GM21825 (cell line): ENCODE measurements around the gene MPP2.
A peak's percentile ranks its signal among the peaks of the same experiment; 100 is the strongest.
"Not testable (repeated sequence)": the region's sequence is repeated elsewhere in the genome, so short reads cannot be mapped to it uniquely, and the experiment has no call there.

ENCODE experiments used
- ATAC-seq: cut with Tn5 transposase; IDR thresholded peaks from one replicate; pipeline ENCODE4 v1.9.1; 2021; ENCODE audit warnings: mild to moderate bottlenecking, moderate library complexity; ENCODE audit not compliant: unreplicated experiment

The MPP2 gene

DNA sequence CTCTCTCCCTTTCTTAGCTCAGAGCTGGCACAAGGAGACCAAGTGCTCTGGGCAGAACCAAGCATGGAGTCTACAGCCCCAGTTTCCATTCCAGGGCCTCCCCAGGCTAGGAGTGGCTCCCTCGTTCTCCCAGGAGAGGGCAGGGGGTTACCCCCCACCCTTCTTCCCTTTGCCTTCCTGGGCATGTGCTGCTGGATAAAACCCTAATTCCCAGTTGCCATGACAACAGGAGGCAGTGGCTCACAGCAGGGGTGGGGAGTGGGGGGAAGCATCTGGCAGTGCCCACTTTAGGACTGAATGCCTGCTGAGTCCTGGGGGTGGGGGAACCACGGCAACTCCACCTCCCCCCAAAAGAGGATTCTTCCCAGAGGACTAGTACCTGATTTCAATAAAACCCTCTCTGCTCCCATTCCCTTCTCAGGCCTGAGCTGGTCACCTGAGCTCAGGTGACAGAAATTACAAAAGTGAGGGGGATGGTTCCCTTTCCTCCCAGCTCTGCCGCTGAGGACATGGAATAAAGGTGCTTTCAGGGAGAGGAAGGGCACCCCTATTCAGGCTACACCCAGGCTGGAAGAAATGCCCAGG is 1.8 kb downstream of the MPP2 start:
- ATAC-seq = no peak

DNA sequence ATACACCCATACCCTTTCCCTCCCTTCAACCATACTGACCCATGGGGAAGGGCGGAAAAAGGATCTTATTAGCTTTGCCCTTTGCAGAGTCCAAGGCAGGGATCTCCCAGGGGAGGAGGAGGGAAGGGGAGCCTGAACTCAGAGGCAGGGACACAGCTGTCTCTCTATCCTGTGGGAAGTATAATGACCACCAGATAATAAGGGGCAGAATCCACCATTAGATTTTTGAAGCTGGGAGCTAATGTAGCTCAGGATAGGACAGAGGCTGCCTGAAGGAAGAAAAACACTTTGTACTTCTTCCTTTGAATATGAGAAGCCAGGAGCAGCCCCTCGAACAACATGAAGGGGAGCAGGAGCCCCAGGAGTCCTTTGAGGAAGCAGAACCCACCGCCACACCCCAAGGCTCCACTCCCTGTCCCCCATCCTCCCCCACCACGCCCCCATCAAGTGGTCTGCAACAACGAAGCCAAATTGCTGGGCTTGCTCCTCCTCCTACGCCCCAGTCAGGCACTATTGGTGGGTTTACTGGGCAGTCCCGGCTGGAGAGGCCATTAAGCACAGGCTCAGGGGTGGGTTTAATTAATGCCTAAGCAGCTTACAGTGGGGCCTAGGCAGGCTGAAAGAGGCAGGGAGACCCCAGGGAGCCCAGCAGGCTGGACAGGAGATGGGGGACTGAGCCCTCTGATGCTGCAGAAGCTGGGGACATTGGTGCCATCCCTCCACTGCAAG is 5.3 kb downstream of the MPP2 start:
- no peak for ATAC-seq

DNA sequence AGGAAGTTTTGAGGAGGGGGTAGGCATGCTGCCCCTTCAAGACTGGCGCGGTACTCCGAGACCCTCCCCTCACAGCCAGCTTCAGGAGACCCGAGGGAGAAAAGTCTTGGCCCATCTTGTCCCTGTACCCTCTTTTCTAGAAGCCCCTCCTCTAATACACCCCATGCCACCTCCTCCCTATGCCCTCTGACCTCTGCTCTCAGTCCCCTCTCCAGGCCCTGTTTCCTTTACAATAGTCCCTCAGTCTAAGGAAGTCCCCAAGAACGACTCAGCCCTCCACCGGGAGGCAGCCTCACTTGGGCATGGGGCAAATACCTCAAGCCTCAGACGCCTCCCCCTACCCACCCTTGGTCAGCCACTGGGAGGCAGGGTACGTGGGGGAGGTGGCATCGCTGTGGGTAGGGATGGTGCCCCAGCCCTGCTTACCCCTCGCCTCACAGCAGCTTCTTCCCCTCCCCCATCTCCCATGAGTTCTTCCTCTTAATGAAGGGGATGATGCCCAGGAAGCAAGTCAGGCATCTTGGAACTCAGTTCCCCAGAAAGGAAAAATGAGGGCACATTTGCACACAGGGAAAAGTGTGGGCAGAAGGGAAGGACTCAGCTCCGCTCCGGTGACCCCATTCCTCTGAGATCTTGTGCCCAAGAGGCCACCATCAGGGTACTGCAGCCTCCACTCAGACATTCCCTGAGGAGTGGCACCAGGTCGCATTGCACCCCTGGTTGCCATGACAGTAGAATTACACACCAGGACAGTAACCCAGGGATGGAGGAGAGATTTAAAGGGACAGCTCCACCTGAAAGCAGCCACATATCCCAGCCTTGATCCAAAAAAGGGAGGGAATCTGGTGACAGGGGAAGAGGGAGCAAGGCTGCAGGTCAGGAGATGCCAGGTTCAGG is 6.2 kb downstream of the MPP2 start:
- ATAC-seq = no peak

DNA sequence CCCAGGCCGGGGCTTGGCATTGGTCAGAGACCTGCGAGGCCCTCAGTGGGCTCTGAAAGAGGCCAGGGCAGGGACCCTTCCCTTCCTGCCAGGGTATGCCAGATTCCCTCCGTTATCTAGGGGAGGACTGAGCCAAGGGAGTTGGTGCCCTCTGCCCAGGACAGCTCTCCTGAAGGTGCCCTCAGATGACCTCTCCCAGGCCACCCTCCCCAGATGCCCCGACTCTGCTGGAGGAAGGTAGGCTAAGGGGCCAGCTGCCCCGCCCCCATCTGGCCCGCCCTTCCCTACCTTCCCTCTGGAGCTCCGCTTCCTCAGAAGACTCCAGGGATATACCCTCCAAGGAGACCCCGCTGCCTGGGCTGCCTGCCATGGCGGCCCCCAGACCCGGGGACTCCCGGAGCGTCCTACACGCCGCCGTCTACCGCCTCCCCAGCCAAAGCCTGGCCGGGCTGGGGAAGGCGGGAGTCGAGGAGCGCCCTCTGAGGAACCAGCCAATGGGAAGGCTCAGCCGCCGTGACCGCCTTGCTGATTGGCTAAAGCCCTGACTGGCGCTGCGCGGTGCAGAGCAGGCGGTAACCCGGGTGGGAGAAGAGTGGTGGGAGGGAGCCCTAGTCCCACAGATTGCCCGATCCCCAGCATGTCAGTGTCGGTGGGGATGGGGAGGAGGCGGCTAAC is 7.0 kb downstream of the MPP2 start:
- peak; percentile 64 for ATAC-seq

DNA sequence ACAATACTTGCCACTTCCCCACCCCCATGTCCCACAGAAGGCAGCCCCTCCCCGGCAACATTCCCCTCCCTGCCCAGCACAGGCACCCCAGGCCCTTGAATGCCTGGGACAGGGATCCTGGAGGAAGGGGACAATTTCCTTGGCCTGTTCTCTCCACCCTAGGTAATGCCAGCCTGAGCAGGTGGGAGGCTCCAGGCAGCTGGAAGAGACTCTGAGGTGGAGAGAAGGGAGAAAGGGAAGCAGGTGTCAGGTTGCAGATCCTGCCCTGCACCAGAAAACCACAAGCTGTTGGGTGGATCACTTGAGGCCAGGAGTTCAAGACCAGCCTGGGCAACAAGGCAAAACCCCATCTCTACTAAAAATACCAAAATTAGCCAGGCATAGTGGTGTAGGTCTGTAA is 8.9 kb downstream of the MPP2 start:
- ATAC-seq = no peak

DNA sequence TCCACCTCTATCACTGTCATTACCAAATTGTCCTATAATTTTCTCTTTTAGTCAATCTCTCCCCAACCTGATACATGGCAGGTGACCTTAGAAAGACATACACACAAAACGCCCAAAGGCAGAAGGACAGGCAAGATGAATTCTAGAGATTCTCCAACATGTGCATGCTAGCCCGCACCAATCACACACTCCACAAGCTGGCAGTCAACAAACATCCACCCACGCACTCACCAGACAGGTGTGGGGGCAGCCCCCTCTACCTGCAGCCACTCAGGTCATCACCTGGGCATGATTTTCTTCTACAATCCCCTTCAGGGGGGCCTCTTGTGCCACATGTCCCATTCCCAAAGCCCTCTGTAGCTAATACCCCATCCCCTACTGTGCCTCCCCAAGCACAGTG is 9.5 kb downstream of the MPP2 start:
- ATAC-seq = no peak

DNA sequence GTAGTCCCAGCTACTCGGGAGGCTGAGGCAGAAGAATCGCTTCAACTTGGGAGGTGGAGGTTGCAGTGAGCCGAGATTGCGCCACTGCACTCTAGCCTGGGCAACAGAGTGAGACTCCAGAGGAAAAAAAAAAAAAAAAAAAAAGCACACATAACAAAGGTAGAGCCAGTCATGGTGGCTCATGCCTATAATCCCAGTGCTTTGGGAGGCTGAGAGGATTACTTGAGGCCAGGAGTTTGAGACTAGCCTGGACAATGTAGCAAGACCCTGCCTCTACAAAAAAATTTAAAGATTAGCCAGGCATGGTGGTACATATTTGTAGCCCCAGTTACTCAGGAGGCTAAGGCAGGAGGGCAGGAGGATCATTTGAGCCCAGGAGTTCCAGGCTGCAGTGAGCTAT is 12.8 kb downstream of the MPP2 start:
- not testable (repeated sequence) for ATAC-seq

DNA sequence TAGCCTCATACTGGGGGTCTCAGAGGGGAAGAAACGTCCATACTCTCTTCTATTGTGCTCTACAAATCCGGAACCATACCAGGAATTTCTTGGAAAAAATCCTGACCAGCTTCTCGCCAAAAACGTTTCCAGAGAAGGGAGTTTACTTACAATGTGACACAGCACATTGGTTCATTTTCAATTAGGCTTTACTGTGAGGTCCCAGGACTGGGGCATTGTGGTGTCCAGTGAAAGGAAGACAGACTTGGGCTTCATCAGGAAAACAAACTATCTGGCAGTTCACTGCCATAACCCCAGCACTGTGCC is 14.7 kb downstream of the MPP2 start:
- ATAC-seq = no peak

DNA sequence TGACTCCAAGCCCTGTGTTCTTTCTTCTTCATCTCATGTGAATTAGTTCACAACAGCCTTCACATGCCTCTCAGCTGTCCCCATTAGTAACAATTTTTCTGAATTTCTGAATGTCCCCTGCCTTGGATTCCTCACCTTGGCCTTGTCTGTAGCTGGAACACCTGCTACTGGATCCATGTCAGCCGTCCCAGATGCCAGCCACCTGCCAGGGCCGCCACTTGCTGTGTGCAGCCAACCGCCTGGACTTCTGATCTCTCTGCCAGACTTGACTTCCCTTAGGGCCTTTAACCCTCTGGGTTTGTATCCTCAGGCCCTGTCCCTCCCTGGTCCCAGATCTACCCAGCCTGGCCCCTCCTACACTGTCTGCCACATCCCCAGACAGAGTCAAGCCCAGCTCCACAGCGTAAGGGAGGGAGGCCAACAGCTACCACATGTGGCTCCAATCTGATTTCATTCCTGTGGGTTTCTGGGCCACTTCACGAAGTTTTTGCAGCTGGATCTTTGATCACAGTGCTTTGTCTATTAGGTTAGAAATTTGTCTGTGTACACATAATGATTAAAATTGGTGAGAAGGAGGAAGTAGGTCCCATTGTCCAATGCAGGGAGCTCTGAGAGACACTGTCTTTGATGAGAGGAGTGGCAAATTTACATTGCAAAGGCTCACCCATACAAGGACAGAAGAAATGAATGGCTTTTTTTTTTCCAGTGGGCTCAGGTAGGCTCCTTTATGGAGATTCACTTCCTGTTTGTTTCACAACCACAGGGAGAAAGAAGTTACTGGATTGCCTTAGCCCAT is 15.3 kb downstream of the MPP2 start:
- ATAC-seq = no peak

DNA sequence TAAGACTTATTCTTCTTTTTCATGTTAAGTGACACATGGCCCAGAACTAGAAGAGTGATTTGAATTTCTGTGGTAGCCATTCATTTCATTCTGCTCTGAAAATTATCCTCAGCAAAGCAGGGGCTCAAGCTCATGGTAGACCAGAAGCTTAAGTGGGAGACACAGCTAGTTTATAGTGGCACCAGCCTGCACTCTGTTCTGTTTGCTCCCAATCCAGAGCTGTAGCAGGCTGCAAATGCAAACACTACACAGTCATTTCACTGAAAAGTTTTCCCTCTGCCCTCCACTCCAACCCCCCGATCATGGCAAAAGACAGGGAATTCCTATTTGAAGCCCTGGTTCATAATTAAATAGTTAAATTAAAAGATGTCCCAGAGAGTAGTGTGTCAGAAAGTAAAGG is 17.1 kb downstream of the MPP2 start:
- ATAC-seq = no peak

DNA sequence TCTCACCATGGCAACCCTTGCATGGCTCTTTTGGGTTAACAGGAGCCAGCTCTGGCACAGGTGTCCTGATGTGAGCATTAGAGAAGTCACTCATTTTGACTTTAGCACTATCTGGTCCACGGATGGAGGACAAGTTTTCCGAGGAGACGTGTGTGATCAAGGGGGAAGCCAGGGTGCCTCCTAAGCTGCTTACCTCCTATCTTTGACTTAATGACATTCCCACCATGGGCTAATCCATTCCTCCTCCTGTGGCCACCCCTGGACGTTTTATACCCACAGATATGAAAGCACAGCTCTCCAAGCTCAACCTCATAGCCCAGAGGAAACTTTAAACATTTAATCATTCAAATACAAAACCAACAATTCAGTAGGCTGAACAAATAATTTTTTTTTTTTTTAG is 18.8 kb downstream of the MPP2 start:
- ATAC-seq = no peak

DNA sequence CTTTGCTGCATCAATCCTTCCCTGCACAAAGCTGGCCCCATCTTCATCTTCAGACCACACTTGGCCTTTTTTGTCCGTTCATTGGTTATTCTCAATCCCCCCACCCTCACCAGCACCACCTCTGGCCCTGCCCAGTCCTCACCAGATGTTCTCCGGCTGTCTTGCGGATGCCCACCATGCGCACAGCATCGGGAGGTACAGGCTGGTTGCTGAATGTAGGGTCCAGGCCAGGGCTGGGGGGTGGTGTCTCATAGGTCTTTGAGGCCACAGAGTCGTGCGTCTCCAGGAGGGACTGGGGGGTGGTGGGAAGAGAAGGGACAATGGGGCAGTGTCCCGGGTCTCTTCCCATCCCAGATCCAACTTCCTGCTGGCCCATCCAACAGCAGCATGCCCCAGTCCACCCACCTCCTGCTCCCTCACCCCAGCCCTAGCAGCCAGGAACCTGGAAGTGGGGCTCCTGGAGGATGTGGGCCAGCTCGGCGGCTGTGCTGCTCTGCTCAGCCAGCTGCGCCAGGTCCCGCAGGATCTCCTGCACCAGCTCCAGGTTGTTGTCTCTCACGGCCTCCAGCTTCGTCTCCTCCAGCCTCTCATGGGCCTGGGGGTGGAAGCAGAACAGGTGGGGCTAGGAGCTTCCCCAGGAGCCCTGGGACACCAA is 24.4 kb downstream of the MPP2 start:
- no peak for ATAC-seq

DNA sequence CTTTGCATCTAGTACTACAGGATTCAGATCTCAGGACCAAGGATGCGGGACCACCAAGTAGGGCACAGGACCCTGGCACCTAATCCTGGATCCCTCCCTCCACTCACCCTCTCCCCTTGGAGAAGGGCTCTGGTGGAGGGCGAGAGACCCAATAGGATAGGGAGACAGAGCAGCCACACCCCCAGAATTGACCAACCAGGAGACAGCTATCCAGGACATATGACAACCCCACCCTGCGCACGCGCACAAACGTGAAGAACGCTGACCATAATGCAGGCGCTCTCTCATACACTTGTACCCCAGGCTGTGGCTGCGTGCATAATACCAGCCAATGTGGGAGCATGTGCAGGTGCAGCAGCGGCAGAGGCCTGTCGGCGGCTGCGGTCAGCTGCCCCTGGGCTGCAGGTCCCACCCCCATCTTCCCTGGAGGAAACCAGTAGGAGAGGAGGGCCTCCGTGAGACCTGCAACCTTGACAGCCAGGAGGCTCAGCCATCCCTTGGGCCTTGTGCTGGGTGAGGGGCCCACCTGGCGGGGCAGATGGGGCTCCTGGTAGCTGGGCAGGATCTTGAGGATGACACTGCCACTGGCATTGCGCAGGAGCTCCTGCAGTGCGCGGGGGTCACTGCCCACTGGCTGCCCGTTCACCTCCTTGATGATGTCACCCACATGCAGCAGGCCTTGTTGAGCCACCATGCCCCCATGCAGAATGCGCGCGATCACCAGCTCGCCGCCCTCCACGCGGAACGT is 25.4 kb downstream of the MPP2 start:
- no peak for ATAC-seq

DNA sequence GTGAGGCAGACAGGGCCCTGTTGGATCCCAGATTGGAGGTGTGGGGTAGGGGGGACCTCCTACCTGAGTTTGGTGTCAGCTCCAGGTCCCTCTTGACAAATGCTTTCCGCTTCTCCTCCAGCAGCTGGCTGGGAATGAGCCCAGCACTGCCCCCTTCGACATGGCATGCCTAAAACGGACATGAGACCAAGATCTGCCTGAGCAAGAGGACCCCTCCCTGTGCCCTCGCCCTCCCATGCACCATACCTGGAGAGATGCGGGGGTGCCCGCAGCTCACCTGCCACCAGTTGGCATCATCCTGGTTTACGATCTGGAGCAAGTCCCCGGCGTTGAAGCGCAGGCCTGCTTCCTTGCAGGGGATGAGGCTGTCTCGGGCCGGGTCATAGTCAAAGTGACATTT is 26.2 kb downstream of the MPP2 start:
- ATAC-seq = no peak

DNA sequence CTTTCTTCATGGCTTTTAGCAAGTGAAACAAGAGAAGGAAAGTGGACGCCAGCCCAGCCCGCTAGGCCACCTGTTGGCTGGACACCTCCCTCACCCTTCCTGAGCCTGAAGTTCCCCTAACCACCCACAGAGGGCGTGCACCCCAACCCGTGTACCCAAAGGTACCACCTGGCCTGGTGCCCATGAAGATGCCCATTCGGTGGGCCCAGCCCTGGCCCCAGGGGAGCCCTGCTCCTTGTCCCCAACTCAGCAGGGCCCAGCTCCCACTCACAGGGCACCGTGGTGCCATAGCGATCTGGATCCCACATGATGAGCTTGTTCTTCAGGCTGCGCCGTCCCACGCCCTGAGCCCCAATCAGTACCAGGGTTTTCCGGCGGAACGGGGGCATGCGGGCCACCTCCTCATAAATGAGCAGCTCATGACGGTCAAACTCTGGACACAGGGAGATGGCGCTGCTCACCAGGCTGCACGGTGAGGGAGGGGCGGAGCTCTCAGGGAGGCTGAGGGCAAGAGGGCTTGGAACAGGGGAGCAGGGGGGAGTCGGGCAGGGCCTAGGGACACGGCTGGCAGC is 26.8 kb downstream of the MPP2 start:
- ATAC-seq = no peak

DNA sequence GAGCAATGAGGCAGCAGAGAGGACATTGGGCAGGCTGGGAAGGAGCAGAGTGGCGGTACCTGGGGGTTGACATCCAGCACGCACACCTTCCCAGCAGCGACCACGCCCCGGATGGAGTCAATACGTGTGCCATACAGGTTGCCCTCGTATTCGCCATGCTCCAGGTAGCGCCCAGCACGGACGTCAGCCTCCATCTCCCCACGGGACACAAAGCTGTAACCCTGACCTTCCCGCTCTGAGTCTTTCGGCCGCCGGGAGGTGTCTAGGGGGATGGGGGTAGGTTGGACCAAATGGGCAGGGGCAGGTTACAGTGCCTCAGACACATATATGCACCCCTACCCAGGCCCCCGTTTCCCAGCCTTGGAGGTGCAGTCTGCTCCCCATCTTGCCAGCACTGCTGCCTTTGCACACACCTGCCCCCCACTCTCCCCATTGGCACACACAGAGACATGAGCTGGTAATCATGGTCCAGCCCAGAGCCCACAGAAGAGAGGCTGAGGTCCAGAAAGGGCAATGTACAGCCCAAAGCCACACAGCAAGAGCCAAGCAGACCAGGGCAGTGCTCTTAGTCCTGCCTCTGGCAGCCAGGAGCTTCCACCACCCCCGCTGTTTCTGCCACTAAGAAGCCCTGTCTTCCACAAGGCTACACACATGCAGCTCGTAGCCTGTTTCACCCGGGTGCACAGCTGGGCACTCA is 27.5 kb downstream of the MPP2 start:
- ATAC-seq = no peak

DNA sequence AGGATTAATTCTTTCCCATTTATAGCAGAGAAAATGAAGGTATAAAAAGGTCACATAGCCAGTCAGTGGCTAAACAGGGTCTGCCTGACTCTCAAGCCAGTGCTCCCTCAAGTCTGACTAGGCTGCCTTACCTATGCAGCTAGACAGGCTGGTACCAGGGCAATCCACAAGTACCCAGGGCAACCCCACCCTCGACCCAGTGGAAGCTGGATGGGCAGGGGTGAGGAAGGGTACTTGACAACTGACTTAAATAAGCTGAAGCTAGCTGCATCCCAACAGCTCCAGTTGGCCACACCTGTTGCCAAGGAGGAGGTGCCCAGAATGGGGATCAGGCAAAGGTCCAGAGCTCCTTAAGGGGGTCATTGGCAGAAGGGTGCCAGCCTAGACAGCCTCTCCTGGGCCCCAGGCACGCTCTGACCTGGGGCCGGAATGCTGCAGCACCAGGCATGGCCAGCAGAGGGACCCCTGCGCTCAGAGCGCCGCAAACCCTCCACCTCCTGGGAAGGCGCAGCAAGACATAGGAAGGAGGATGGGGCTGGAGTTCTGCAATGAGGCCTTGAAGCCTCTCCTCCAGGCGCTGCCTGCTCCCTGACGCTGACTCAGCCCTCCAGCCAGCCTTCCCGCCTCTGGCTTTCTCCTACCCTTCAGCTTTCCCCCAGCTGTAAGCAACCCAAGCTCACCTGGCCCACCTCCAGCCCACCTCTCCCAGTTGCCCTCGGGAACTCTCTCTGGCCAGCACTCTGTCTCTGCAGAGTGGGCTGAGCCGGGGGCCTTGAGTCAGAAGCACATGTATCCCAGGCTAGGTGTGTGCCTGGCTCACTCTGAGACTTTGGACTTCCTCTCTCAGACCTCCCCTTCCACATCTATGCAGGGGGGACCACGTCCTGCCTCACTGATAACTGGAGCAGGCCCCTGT is 28.8 kb downstream of the MPP2 start:
- no peak for ATAC-seq
